ENCODE results near the gene EPB41L4A.

The EPB41L4A gene

GRCh38 chr5:112179290-112179689, 239.8 kb downstream of the EPB41L4A start:
- H3K4me3 Mint-ChIP-seq = no peak overlapping the region
- no peaks in the 10 kb centered on the region for H3K4me1 Mint-ChIP-seq
- no peaks in the 10 kb centered on the region for H3K9me3 Mint-ChIP-seq
- no peak for ATAC-seq
- H3K27me3 Mint-ChIP-seq = peaks cover 8% of the 10 kb centered on the region
- no peaks in the 10 kb centered on the region for H3K36me3 Mint-ChIP-seq
- no peak overlapping the region for H3K27ac Mint-ChIP-seq

GRCh38 chr5:112174959-112175594, 244.0 kb downstream of the EPB41L4A start:
- peaks cover 8% of the 10 kb centered on the region for H3K27me3 Mint-ChIP-seq
- no peak overlapping the region for H3K27ac Mint-ChIP-seq
- no peak overlapping the region for H3K4me3 Mint-ChIP-seq
- H3K4me1 Mint-ChIP-seq = no peaks in the 10 kb centered on the region
- no peaks in the 10 kb centered on the region for H3K36me3 Mint-ChIP-seq
- H3K9me3 Mint-ChIP-seq = no peaks in the 10 kb centered on the region
- peak; percentile 66 for ATAC-seq

GRCh38 chr5:112165897-112166737, 253.0 kb downstream of the EPB41L4A start:
- Mint-ChIP-seq H3K27me3 (no peaks in the 10 kb centered on the region), H3K36me3 (peaks cover 51% of the 10 kb centered on the region), H3K27ac (peak overlapping the region; percentile 54), H3K4me3 (no peak overlapping the region), H3K9me3 (no peaks in the 10 kb centered on the region), H3K4me1 (peaks cover 30% of the 10 kb centered on the region)
- no peak for ATAC-seq

- Mint-ChIP-seq H3K4me3 (no peak overlapping the region), H3K27ac (peak overlapping the region; percentile 54), H3K9me3 (no peaks in the 10 kb centered on the region), H3K4me1 (peaks cover 34% of the 10 kb centered on the region), H3K36me3 (peaks cover 51% of the 10 kb centered on the region), H3K27me3 (no peaks in the 10 kb centered on the region)
- ATAC-seq = no peak
Measured at GRCh38 chr5:112165399-112165798, 253.7 kb downstream of the EPB41L4A start.

- no peak for ATAC-seq
- Mint-ChIP-seq H3K4me1 (peaks cover 39% of the 10 kb centered on the region), H3K36me3 (peaks cover 45% of the 10 kb centered on the region), H3K27ac (peak overlapping the region; percentile 19), H3K27me3 (no peaks in the 10 kb centered on the region), H3K4me3 (no peak overlapping the region), H3K9me3 (no peaks in the 10 kb centered on the region)
Measured at GRCh38 chr5:112163435-112163834, 255.6 kb downstream of the EPB41L4A start.

- Mint-ChIP-seq H3K36me3 (peaks cover 27% of the 10 kb centered on the region), H3K4me1 (peaks cover 39% of the 10 kb centered on the region), H3K27ac (peak overlapping the region; percentile 83), H3K27me3 (no peaks in the 10 kb centered on the region), H3K9me3 (peaks cover 3% of the 10 kb centered on the region), H3K4me3 (peak overlapping the region; percentile 93)
- ATAC-seq = no peak
Measured at GRCh38 chr5:112161392-112161748, 257.7 kb downstream of the EPB41L4A start.

GRCh38 chr5:112160652-112161391, 258.3 kb downstream of the EPB41L4A start:
- peak; percentile 98 for ATAC-seq
- H3K4me3 Mint-ChIP-seq = peak overlapping the region; percentile 93
- peak overlapping the region; percentile 83 for H3K27ac Mint-ChIP-seq
- H3K9me3 Mint-ChIP-seq = peaks cover 3% of the 10 kb centered on the region
- no peaks in the 10 kb centered on the region for H3K27me3 Mint-ChIP-seq
- peaks cover 22% of the 10 kb centered on the region for H3K36me3 Mint-ChIP-seq
- peaks cover 39% of the 10 kb centered on the region for H3K4me1 Mint-ChIP-seq

GRCh38 chr5:112159435-112159834, 259.6 kb downstream of the EPB41L4A start:
- no peak for ATAC-seq
- H3K4me1 Mint-ChIP-seq = peaks cover 35% of the 10 kb centered on the region
- H3K27me3 Mint-ChIP-seq = no peaks in the 10 kb centered on the region
- no peak overlapping the region for H3K27ac Mint-ChIP-seq
- H3K36me3 Mint-ChIP-seq = peaks cover 16% of the 10 kb centered on the region
- no peak overlapping the region for H3K4me3 Mint-ChIP-seq
- peaks cover 3% of the 10 kb centered on the region for H3K9me3 Mint-ChIP-seq

GRCh38 chr5:112156211-112156610, 262.9 kb downstream of the EPB41L4A start:
- no peak for ATAC-seq
- Mint-ChIP-seq H3K4me1 (peaks cover 9% of the 10 kb centered on the region), H3K27ac (no peak overlapping the region), H3K36me3 (no peaks in the 10 kb centered on the region), H3K9me3 (peaks cover 3% of the 10 kb centered on the region), H3K27me3 (no peaks in the 10 kb centered on the region), H3K4me3 (no peak overlapping the region)

- H3K27ac Mint-ChIP-seq = no peak overlapping the region
- no peak overlapping the region for H3K4me3 Mint-ChIP-seq
- H3K36me3 Mint-ChIP-seq = no peaks in the 10 kb centered on the region
- H3K9me3 Mint-ChIP-seq = peaks cover 3% of the 10 kb centered on the region
- H3K4me1 Mint-ChIP-seq = peaks cover 2% of the 10 kb centered on the region
- peaks cover 8% of the 10 kb centered on the region for H3K27me3 Mint-ChIP-seq
- no peak for ATAC-seq
Measured at GRCh38 chr5:112154940-112155686, 264.0 kb downstream of the EPB41L4A start.

GRCh38 chr5:112149727-112150126, 269.4 kb downstream of the EPB41L4A start:
- Mint-ChIP-seq H3K4me1 (no peaks in the 10 kb centered on the region), H3K27ac (no peak overlapping the region), H3K4me3 (no peak overlapping the region), H3K36me3 (no peaks in the 10 kb centered on the region), H3K27me3 (peaks cover 11% of the 10 kb centered on the region), H3K9me3 (no peaks in the 10 kb centered on the region)
- no peak for ATAC-seq

- Mint-ChIP-seq H3K4me3 (no peak overlapping the region), H3K27ac (no peak overlapping the region)
- peak; percentile 79 for ATAC-seq
Measured at GRCh38 chr5:112146323-112147226, 272.5 kb downstream of the EPB41L4A start.

GRCh38 chr5:112143690-112144089, 275.4 kb downstream of the EPB41L4A start:
- Mint-ChIP-seq H3K36me3 (no peaks in the 10 kb centered on the region), H3K27me3 (peaks cover 7% of the 10 kb centered on the region), H3K4me1 (no peaks in the 10 kb centered on the region), H3K4me3 (no peak overlapping the region), H3K9me3 (no peaks in the 10 kb centered on the region), H3K27ac (no peak overlapping the region)
- no peak for ATAC-seq

More at GRCh38 chr5:112146323-112147226, 272.5 kb downstream of the EPB41L4A start:
- Mint-ChIP-seq H3K27me3 (peaks cover 19% of the 10 kb centered on the region), H3K36me3 (no peaks in the 10 kb centered on the region), H3K4me1 (no peaks in the 10 kb centered on the region), H3K9me3 (no peaks in the 10 kb centered on the region)

GRCh38 chr5:112142769-112143270, 276.3 kb downstream of the EPB41L4A start:
- Mint-ChIP-seq H3K4me3 (no peak overlapping the region), H3K27ac (no peak overlapping the region)
- no peak for ATAC-seq

More at GRCh38 chr5:112142769-112143270, 276.3 kb downstream of the EPB41L4A start:
- H3K36me3 Mint-ChIP-seq = no peaks in the 10 kb centered on the region
- H3K27me3 Mint-ChIP-seq = peaks cover 7% of the 10 kb centered on the region
- H3K4me1 Mint-ChIP-seq = no peaks in the 10 kb centered on the region
- no peaks in the 10 kb centered on the region for H3K9me3 Mint-ChIP-seq
